ENCODE measurements around the gene PEAK1. TPM values are rescaled to one million over a fixed set of nuclear protein-coding genes. Genes with fewer than 3 reads are reported as not detected.

PEAK1 gene
- polyA plus RNA-seq, 2 of the 4 experiments (the other 2 are of a cell fraction), result 7.5 to 13.7 TPM

DNA sequence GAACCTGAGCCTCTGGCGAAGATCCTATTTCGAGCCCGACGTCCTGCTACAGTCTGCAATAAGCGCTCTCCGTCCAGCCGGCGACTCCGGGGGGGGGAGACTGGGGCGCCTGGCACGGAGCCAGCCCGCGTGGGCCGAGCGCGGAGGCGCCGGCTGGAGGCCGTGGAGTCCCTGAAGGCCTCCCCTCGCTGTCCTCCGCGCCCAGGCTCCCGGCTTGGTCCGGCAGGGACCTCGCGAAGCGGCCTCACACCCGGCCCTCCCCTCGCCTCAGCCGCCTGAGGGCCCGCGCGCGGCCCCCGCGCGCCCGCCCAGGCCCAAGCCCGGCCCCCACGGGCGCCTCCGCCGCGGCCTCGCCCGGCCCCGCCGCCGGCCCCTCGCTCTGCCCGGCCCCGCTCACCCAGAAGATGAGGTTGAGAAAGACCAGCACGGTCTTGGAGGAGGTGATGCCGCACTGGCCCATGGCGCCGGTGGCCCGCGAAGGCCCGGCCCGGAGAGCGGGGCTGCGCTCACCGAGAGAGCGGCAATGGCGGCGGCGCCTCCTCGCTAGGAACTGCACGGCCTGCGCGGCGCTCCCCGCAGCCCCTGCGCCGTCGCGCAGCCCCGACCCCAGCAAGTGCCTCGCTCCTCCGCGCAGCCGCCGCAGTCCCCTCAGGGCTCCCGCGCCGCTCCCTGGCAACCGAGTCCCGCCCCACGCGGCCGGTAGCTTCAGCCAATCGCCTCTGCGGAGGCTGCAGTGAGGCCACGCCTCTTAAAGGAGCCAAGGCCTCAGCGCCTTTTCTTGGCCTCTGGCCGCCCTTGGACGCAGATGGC, 349.2 kb downstream of the PEAK1 start, which contains the start of gene TSPAN3 (continued):
- TF ChIP-seq, protein P1, sequence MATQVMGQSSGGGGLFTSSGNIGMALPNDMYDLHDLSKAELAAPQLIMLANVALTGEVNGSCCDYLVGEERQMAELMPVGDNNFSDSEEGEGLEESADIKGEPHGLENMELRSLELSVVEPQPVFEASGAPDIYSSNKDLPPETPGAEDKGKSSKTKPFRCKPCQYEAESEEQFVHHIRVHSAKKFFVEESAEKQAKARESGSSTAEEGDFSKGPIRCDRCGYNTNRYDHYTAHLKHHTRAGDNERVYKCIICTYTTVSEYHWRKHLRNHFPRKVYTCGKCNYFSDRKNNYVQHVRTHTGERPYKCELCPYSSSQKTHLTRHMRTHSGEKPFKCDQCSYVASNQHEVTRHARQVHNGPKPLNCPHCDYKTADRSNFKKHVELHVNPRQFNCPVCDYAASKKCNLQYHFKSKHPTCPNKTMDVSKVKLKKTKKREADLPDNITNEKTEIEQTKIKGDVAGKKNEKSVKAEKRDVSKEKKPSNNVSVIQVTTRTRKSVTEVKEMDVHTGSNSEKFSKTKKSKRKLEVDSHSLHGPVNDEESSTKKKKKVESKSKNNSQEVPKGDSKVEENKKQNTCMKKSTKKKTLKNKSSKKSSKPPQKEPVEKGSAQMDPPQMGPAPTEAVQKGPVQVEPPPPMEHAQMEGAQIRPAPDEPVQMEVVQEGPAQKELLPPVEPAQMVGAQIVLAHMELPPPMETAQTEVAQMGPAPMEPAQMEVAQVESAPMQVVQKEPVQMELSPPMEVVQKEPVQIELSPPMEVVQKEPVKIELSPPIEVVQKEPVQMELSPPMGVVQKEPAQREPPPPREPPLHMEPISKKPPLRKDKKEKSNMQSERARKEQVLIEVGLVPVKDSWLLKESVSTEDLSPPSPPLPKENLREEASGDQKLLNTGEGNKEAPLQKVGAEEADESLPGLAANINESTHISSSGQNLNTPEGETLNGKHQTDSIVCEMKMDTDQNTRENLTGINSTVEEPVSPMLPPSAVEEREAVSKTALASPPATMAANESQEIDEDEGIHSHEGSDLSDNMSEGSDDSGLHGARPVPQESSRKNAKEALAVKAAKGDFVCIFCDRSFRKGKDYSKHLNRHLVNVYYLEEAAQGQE (IDR thresholded peaks at IDR 0.05), result no peak
- no peak for TF ChIP-seq CBX8 (IDR thresholded peaks at IDR 0.05)
- TF ChIP-seq HOXB5 (CRISPR knock-in tag; IDR thresholded peaks at IDR 0.05), result no peak
- no peak for TF ChIP-seq FOXS1 (CRISPR knock-in tag; IDR thresholded peaks at IDR 0.05)
- TF ChIP-seq ZNF302 (CRISPR knock-in tag; IDR thresholded peaks at IDR 0.05), result no peak
- no peak for TF ChIP-seq RARB (CRISPR knock-in tag; IDR thresholded peaks at IDR 0.05)
- peak; percentile 30 to 86; a peak in 3 of 5 replicates for TF ChIP-seq JUN (IDR thresholded peaks at IDR 0.05)
- TF ChIP-seq, protein P2, sequence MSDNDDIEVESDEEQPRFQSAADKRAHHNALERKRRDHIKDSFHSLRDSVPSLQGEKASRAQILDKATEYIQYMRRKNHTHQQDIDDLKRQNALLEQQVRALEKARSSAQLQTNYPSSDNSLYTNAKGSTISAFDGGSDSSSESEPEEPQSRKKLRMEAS (IDR thresholded peaks at IDR 0.05), result peak; percentile 48; the same call in 1 of the 2 replicates
- TF ChIP-seq CBX2 (IDR thresholded peaks at IDR 0.05; ENCODE audit: borderline replicate concordance, low read depth), result no peak
- TF ChIP-seq, protein P3, sequence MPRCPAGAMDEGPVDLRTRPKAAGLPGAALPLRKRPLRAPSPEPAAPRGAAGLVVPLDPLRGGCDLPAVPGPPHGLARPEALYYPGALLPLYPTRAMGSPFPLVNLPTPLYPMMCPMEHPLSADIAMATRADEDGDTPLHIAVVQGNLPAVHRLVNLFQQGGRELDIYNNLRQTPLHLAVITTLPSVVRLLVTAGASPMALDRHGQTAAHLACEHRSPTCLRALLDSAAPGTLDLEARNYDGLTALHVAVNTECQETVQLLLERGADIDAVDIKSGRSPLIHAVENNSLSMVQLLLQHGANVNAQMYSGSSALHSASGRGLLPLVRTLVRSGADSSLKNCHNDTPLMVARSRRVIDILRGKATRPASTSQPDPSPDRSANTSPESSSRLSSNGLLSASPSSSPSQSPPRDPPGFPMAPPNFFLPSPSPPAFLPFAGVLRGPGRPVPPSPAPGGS (IDR thresholded peaks at IDR 0.05), result peak; percentile 74
- no peak; the same call in 1 of the 2 replicates for TF ChIP-seq EHF (CRISPR knock-in tag; IDR thresholded peaks at IDR 0.05)
- TF ChIP-seq RFX5 (IDR thresholded peaks at IDR 0.05), result peak; percentile 72; the same call in 1 of the 2 replicates
- TF ChIP-seq ZSCAN20 (CRISPR knock-in tag; IDR thresholded peaks at IDR 0.05), result no peak
- no peak for TF ChIP-seq ESRRA (IDR thresholded peaks at IDR 0.05; ENCODE audit: borderline replicate concordance, low read length)
- TF ChIP-seq PHF8 (IDR thresholded peaks at IDR 0.05; ENCODE audit: borderline replicate concordance, low read depth), result peak; percentile 92
- no peak for TF ChIP-seq KDM1A (IDR thresholded peaks at IDR 0.05; ENCODE audit: low read depth)
- TF ChIP-seq KDM5A (IDR thresholded peaks at IDR 0.05), result no peak
- TF ChIP-seq, protein P4, sequence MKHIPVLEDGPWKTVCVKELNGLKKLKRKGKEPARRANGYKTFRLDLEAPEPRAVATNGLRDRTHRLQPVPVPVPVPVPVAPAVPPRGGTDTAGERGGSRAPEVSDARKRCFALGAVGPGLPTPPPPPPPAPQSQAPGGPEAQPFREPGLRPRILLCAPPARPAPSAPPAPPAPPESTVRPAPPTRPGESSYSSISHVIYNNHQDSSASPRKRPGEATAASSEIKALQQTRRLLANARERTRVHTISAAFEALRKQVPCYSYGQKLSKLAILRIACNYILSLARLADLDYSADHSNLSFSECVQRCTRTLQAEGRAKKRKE (CRISPR knock-in tag; IDR thresholded peaks at IDR 0.05; ENCODE audit: low read depth), result peak; percentile 20; the same call in 1 of the 2 replicates
- TF ChIP-seq POLR2A (IDR thresholded peaks at IDR 0.05; ENCODE audit: low read length), result peak; percentile 95
- TF ChIP-seq CHD2 (IDR thresholded peaks at IDR 0.05; ENCODE audit: low read length, partially characterized antibody), result no peak
- TF ChIP-seq ZFP36 (IDR thresholded peaks at IDR 0.05; ENCODE audit: borderline replicate concordance, partially characterized antibody), result no peak
- no peak for TF ChIP-seq SMC3 (IDR thresholded peaks at IDR 0.05)
- TF ChIP-seq RCOR1 (IDR thresholded peaks at IDR 0.05; ENCODE audit: low read depth, low read length), result no peak
- TF ChIP-seq RAD21 (conservative IDR thresholded peaks at IDR 0.05 in 1 of 2, IDR thresholded peaks at IDR 0.05 in 1 of 2), result no peak
- TF ChIP-seq, protein P5, sequence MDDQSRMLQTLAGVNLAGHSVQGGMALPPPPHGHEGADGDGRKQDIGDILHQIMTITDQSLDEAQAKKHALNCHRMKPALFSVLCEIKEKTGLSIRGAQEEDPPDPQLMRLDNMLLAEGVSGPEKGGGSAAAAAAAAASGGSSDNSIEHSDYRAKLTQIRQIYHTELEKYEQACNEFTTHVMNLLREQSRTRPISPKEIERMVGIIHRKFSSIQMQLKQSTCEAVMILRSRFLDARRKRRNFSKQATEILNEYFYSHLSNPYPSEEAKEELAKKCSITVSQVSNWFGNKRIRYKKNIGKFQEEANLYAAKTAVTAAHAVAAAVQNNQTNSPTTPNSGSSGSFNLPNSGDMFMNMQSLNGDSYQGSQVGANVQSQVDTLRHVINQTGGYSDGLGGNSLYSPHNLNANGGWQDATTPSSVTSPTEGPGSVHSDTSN (IDR thresholded peaks at IDR 0.05), result no peak
- no peak for TF ChIP-seq EP300 (IDR thresholded peaks at IDR 0.05)
- TF ChIP-seq HEYL (CRISPR knock-in tag; IDR thresholded peaks at IDR 0.05), result no peak
- TF ChIP-seq JUNB (IDR thresholded peaks at IDR 0.05), result no peak
- no peak for TF ChIP-seq NR3C1 (IDR thresholded peaks at IDR 0.05)
- no peak for TF ChIP-seq TP53 (CRISPR knock-in tag; IDR thresholded peaks at IDR 0.05)
- no peak for TF ChIP-seq NPAS2 (CRISPR knock-in tag; IDR thresholded peaks at IDR 0.05; ENCODE audit: borderline replicate concordance)
- no peak for TF ChIP-seq EHMT2 (IDR thresholded peaks at IDR 0.05; ENCODE audit: low read depth)
- no peak for TF ChIP-seq HOXB13 (CRISPR knock-in tag; IDR thresholded peaks at IDR 0.05; ENCODE audit: low read depth)
- TF ChIP-seq NFE2L2 (conservative IDR thresholded peaks at IDR 0.05; ENCODE audit: low read length), result no peak
- no peak for TF ChIP-seq HDAC2 (IDR thresholded peaks at IDR 0.05)
- TF ChIP-seq ZC3H11A (IDR thresholded peaks at IDR 0.05), result no peak
- TF ChIP-seq FOSL2 (IDR thresholded peaks at IDR 0.05), result no peak
- no peak for TF ChIP-seq FOSL2 (CRISPR knock-in tag; IDR thresholded peaks at IDR 0.05)
- TF ChIP-seq POLR2AphosphoS2 (conservative IDR thresholded peaks at IDR 0.05; ENCODE audit: low read length), result no peak
- TF ChIP-seq MAZ (IDR thresholded peaks at IDR 0.05; ENCODE audit: borderline replicate concordance, low read depth, low read length), result no peak

Measured in A549 (cell line).